ENCODE measurements around the gene TCF19.
A peak's percentile ranks its signal among the peaks of the same experiment; 100 is the strongest.

Gene TCF19

DNA sequence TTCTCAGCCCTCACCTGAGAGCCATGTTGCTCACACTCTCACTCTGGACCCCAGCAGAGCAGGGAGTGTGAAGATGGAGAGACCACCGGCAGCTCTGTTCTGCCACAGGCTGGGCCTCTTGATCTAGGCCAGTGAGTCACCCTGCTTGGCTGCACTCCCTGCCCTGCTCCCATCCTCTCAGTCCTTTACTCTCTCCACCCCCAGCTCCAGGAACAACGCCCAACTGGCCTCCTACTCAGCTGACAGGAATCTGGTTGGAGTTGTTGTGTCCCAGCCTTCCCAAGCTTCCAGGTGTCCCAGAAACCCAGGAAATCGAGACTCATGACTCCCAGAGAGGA, 43.9 kb upstream of the TCF19 start, which contains the start of gene PSORS1C1:
TSS of gene PSORS1C1 (plus strand) at position 260 of the 338 bp plus-strand sequence. CDS start 14,833 bp downstream, outside the sequence.
- peak within 1 kb of the TSS; percentile 36 for H3K27ac ChIP-seq (ENCODE audit: low read depth, low read length)
- H2AK5ac ChIP-seq (ENCODE audit: low read length) = peak within 1 kb of the TSS; percentile 85
- H3K18ac ChIP-seq (ENCODE audit: low read length) = no peak within 1 kb of the TSS
- H2BK120ac ChIP-seq (ENCODE audit: low read depth, low read length) = no peak within 1 kb of the TSS
- no peak within 1 kb of the TSS for H3K4ac ChIP-seq (ENCODE audit: low read depth, low read length)
- H4K8ac ChIP-seq (ENCODE audit: low read depth, low read length) = no peak within 1 kb of the TSS
- no peak within 1 kb of the TSS for H3K23ac ChIP-seq (ENCODE audit: low read length)
- H3K9ac ChIP-seq (ENCODE audit: low read length) = peak within 1 kb of the TSS; percentile 47
- H3K79me1 ChIP-seq (ENCODE audit: low read length) = no peaks in the 10 kb centered on the region
- peak within 1 kb of the TSS; percentile 60 for H3K56ac ChIP-seq (ENCODE audit: low read length)
- H3K27me3 ChIP-seq (ENCODE audit: insufficient read depth, low read length, poor library complexity) = no peaks in the 10 kb centered on the region
- WGBS (ENCODE audit: extremely low coverage, insufficient coverage, low lambda C conversion rate) = no CpG with 5 or more reads among the region's 3 CpGs
- H3K4me3 ChIP-seq (ENCODE audit: low read length) = no peak within 1 kb of the TSS
- H2BK5ac ChIP-seq (ENCODE audit: low read length) = peak within 1 kb of the TSS; percentile 30
- peaks cover 15% of the 10 kb centered on the region for H3K4me1 ChIP-seq (ENCODE audit: control insufficient read depth, low read depth, low read length)
- no peak within 1 kb of the TSS for H3K4me2 ChIP-seq (ENCODE audit: low read length)
- H2BK15ac ChIP-seq (replicated peaks; ENCODE audit: low read depth) = no peak within 1 kb of the TSS
- H3K79me2 ChIP-seq (ENCODE audit: control insufficient read depth, insufficient read depth, low read length) = no peaks in the 10 kb centered on the region
- H3K36me3 ChIP-seq (ENCODE audit: control insufficient read depth, insufficient read depth, low read length) = no peaks in the 10 kb centered on the region
- peak; percentile 88 for DNase-seq
- H4K5ac ChIP-seq (ENCODE audit: low read length) = no peak within 1 kb of the TSS

DNA sequence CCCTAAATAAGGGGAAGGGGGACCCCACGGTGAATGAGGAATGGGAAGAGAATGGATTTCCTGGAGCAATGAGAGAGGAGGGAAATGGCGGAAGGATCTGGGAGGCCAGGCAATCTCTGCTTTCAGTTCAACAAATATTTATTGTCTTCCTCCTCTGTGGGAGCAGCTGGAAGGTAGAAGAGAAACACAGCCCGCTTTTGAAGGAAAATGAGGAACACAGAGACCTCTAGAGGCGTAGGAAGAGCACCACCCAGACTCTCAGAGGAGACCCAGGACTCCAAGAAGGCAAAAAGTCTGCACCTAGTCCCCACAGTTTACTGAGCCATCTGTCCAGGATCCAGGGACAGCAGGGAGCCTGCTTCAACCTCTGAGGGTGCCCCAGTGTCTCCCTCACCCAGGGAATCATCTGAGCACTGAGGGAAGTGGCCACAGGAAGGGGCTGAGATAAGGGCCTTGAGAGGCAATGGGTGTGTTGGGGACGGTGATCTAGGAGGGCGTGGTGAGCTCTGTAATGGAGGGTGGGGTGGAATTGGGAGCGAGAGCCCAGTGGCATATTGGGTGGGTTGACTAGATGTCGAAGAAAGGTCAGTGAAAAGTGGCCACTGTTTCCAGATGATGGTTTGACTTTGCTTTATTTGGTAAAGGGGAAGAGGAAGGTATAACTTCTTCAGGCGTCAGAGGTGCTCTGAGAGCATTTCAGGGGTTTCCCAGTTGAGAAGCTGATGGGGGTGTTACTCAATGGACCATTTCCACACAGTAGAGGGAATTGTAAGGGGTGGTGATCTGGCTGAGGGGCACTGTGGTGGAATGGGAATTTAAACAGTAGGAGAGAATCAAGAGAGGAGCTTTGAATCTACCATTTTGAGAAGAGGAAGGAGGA, 43.2 kb upstream of the TCF19 start:
- no peaks in the 10 kb centered on the region for H3K36me3 ChIP-seq (ENCODE audit: control insufficient read depth, insufficient read depth, low read length)
- peaks cover 15% of the 10 kb centered on the region for H3K4me1 ChIP-seq (ENCODE audit: control insufficient read depth, low read depth, low read length)
- H2BK5ac ChIP-seq (ENCODE audit: low read length) = peak overlapping the region; percentile 30
- no peak overlapping the region for H2BK120ac ChIP-seq (ENCODE audit: low read depth, low read length)
- H3K4me3 ChIP-seq (ENCODE audit: low read length) = no peak overlapping the region
- H4K5ac ChIP-seq (ENCODE audit: low read length) = no peak overlapping the region
- no peaks in the 10 kb centered on the region for H3K27me3 ChIP-seq (ENCODE audit: insufficient read depth, low read length, poor library complexity)
- H4K8ac ChIP-seq (ENCODE audit: low read depth, low read length) = no peak overlapping the region
- DNase-seq = peak; percentile 70
- H3K56ac ChIP-seq (ENCODE audit: low read length) = peak overlapping the region; percentile 60
- no peak overlapping the region for H3K27ac ChIP-seq (ENCODE audit: low read depth, low read length)
- peak overlapping the region; percentile 47 for H3K9ac ChIP-seq (ENCODE audit: low read length)
- H3K23ac ChIP-seq (ENCODE audit: low read length) = no peak overlapping the region
- H2AK5ac ChIP-seq (ENCODE audit: low read length) = peak overlapping the region; percentile 85
- WGBS (ENCODE audit: extremely low coverage, insufficient coverage, low lambda C conversion rate) = no CpG with 5 or more reads among the region's 9 CpGs
- H3K18ac ChIP-seq (ENCODE audit: low read length) = no peak overlapping the region
- no peaks in the 10 kb centered on the region for H3K79me2 ChIP-seq (ENCODE audit: control insufficient read depth, insufficient read depth, low read length)
- no peaks in the 10 kb centered on the region for H3K79me1 ChIP-seq (ENCODE audit: low read length)
- H3K4ac ChIP-seq (ENCODE audit: low read depth, low read length) = no peak overlapping the region
- H2BK15ac ChIP-seq (replicated peaks; ENCODE audit: low read depth) = no peak overlapping the region
- H3K4me2 ChIP-seq (ENCODE audit: low read length) = no peak overlapping the region

DNA sequence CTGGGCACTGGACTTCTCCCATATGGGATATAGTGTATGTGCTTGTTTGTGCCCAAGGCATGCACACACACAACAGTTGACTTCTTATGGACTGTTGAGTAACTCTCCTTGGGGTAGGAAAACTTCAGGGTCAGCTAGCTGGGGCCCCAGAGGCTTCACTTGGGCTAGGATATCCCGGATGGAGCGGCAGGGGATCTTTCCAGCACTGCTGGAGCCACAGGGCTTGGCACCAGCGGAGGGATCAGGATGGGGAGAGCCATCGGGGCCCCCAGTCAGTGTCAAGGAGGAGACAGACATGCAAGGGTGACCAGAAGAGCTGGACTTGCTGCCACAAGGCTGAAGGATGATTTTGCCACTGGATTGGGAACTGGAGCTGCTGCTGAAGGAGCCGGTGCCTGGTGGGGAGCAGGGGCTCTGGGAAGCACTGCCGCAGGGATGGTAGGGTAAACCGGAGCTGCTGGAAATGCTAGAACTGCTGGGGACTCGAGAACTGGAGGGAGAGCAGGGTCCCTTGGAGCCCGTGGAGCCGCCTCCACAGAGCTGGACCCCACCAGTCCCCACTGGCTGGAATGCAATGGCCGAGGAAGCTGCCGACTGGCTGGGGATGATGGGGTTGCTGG, 42.3 kb upstream of the TCF19 start:
- Histone ChIP-seq H3K56ac (ENCODE audit: low read length) (no peak overlapping the region), H3K4me1 (ENCODE audit: control insufficient read depth, low read depth, low read length) (peaks cover 11% of the 10 kb centered on the region), H3K4me2 (ENCODE audit: low read length) (no peak overlapping the region), H3K23ac (ENCODE audit: low read length) (no peak overlapping the region), H3K36me3 (ENCODE audit: control insufficient read depth, insufficient read depth, low read length) (no peaks in the 10 kb centered on the region), H2BK120ac (ENCODE audit: low read depth, low read length) (no peak overlapping the region), H3K4ac (ENCODE audit: low read depth, low read length) (no peak overlapping the region), H3K79me2 (ENCODE audit: control insufficient read depth, insufficient read depth, low read length) (no peaks in the 10 kb centered on the region), H4K5ac (ENCODE audit: low read length) (no peak overlapping the region), H2AK5ac (ENCODE audit: low read length) (peak overlapping the region; percentile 31), H3K4me3 (ENCODE audit: low read length) (no peak overlapping the region), H2BK15ac (replicated peaks; ENCODE audit: low read depth) (no peak overlapping the region), H3K27ac (ENCODE audit: low read depth, low read length) (no peak overlapping the region), H4K8ac (ENCODE audit: low read depth, low read length) (no peak overlapping the region), H3K79me1 (ENCODE audit: low read length) (no peaks in the 10 kb centered on the region), H3K9ac (ENCODE audit: low read length) (no peak overlapping the region), H3K27me3 (ENCODE audit: insufficient read depth, low read length, poor library complexity) (no peaks in the 10 kb centered on the region), H3K18ac (ENCODE audit: low read length) (no peak overlapping the region), H2BK5ac (ENCODE audit: low read length) (no peak overlapping the region)
- no peak for DNase-seq
- WGBS (ENCODE audit: extremely low coverage, insufficient coverage, low lambda C conversion rate) = no CpG with 5 or more reads among the region's 12 CpGs

DNA sequence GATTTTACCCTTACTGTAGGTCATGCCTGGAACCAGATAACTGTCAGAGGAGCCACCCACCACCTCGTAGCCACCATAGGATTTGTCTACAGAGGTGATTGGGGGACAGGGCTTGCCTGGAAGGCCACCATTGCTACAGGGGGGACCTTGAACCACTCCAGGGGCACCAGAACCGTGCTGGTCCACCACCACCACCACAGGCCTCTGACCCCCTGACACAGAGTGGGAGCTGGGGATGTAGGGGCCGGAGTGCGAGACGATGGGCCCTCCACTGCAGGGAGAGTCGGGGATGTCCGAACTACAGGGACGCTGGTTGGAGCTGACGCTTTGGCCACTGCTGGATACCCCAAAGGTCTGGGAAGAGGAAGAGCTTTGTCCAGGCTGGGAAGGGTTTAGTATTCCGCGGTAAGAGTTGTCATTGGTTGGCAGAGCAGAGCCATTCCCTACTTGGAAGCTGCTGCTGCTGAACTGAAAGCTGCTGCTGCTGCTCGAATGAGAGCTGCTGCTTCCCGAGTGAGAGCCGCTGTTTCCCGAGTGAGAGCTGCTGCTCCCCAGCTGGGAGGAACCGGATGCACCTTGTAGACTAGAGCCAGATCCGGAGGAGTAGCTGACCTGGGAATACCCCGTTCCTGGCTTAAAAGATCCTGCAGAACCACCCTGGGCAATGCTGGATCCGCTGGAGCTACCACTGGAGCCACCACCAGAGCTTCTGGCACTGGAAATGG, 41.6 kb upstream of the TCF19 start:
- Histone ChIP-seq H3K4me2 (ENCODE audit: low read length) (no peak overlapping the region), H3K4me1 (ENCODE audit: control insufficient read depth, low read depth, low read length) (peaks cover 11% of the 10 kb centered on the region), H2BK5ac (ENCODE audit: low read length) (no peak overlapping the region), H4K8ac (ENCODE audit: low read depth, low read length) (no peak overlapping the region), H4K5ac (ENCODE audit: low read length) (no peak overlapping the region), H2AK5ac (ENCODE audit: low read length) (no peak overlapping the region), H3K23ac (ENCODE audit: low read length) (no peak overlapping the region), H2BK15ac (replicated peaks; ENCODE audit: low read depth) (no peak overlapping the region), H3K9ac (ENCODE audit: low read length) (no peak overlapping the region), H3K18ac (ENCODE audit: low read length) (no peak overlapping the region), H3K79me2 (ENCODE audit: control insufficient read depth, insufficient read depth, low read length) (no peaks in the 10 kb centered on the region), H3K79me1 (ENCODE audit: low read length) (no peaks in the 10 kb centered on the region), H3K27me3 (ENCODE audit: insufficient read depth, low read length, poor library complexity) (no peaks in the 10 kb centered on the region), H3K36me3 (ENCODE audit: control insufficient read depth, insufficient read depth, low read length) (no peaks in the 10 kb centered on the region), H2BK120ac (ENCODE audit: low read depth, low read length) (no peak overlapping the region), H3K56ac (ENCODE audit: low read length) (no peak overlapping the region), H3K4ac (ENCODE audit: low read depth, low read length) (no peak overlapping the region), H3K27ac (ENCODE audit: low read depth, low read length) (no peak overlapping the region), H3K4me3 (ENCODE audit: low read length) (no peak overlapping the region)
- WGBS (ENCODE audit: extremely low coverage, insufficient coverage, low lambda C conversion rate) = no CpG with 5 or more reads among the region's 19 CpGs
- DNase-seq = no peak

DNA sequence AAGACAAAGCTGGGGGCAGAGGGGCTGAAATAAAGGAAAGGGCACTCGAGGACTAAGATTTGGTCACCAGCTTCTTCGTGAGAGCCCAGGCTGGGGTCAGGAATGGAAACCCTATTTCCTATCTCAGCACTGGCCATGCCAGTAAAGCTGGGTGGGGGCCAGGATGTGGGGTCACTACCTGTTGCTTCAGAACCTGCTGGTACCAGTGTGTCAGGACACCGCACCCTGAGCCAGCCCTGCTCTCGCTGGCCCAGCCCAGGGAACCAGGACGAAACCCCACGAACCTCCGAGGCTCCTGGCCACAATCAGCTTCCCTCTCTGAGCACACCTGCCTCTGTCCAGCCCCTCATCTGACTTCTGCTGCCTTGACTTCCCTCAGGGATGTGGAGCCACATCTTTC, 40.2 kb upstream of the TCF19 start:
- Histone ChIP-seq H3K23ac (ENCODE audit: low read length) (no peak overlapping the region), H3K4ac (ENCODE audit: low read depth, low read length) (no peak overlapping the region), H3K4me2 (ENCODE audit: low read length) (no peak overlapping the region), H2AK5ac (ENCODE audit: low read length) (no peak overlapping the region), H3K36me3 (ENCODE audit: control insufficient read depth, insufficient read depth, low read length) (no peaks in the 10 kb centered on the region), H3K9ac (ENCODE audit: low read length) (no peak overlapping the region), H2BK120ac (ENCODE audit: low read depth, low read length) (no peak overlapping the region), H3K79me2 (ENCODE audit: control insufficient read depth, insufficient read depth, low read length) (no peaks in the 10 kb centered on the region), H3K4me1 (ENCODE audit: control insufficient read depth, low read depth, low read length) (peaks cover 11% of the 10 kb centered on the region), H3K79me1 (ENCODE audit: low read length) (no peaks in the 10 kb centered on the region), H3K27ac (ENCODE audit: low read depth, low read length) (no peak overlapping the region), H3K56ac (ENCODE audit: low read length) (no peak overlapping the region), H3K18ac (ENCODE audit: low read length) (no peak overlapping the region), H2BK5ac (ENCODE audit: low read length) (no peak overlapping the region), H4K8ac (ENCODE audit: low read depth, low read length) (no peak overlapping the region), H3K4me3 (ENCODE audit: low read length) (no peak overlapping the region), H4K5ac (ENCODE audit: low read length) (no peak overlapping the region), H3K27me3 (ENCODE audit: insufficient read depth, low read length, poor library complexity) (no peaks in the 10 kb centered on the region), H2BK15ac (replicated peaks; ENCODE audit: low read depth) (no peak overlapping the region)
- WGBS (ENCODE audit: extremely low coverage, insufficient coverage, low lambda C conversion rate) = no CpG with 5 or more reads among the region's 7 CpGs
- DNase-seq = no peak

All from mesendoderm (in vitro differentiated cells).